ENCODE results near the gene PAX2. TPM values are rescaled to one million over a fixed set of nuclear protein-coding genes. Genes with fewer than 3 reads are reported as not detected.

PAX2 gene
- total and polyA plus RNA-seq, 2 of the 13 experiments (the other 11 are each of a cell fraction or from before 2014, with no cell fraction given): not detected

GRCh38 chr10:100859484-100859763 lies 114.0 kb downstream of the PAX2 start:
- H3K4me2 ChIP-seq (ENCODE audit: low read depth, low read length): no peak overlapping the region
- peaks cover 6 to 60% of the 10 kb centered on the region in 2 experiments; a peak in 4 of 5 replicates for H3K27me3 ChIP-seq (ENCODE audit: control insufficient read depth in 1 of 2, insufficient read depth in 2 of 2, low read length in 2 of 2)
- H3K4me3 ChIP-seq (replicated peaks in 1 of 3; ENCODE audit: insufficient read depth in 1 of 3, low read depth in 2 of 3, low read length in 3 of 3): no peak overlapping the region
- ChIA-PET CTCF (ENCODE audit: low intra/inter-chr PET ratio, low total read pairs) (no interaction called here), POLR2A (no interaction called here)
- no peaks in the 10 kb centered on the region for H3K4me1 ChIP-seq (ENCODE audit: insufficient read depth, low read length)
- H3K9me3 ChIP-seq (ENCODE audit: low read length): no peaks in the 10 kb centered on the region
- no TSS peak for BruUV-seq (replicated peaks)
- FAIRE-seq: no peak
- no peak overlapping the region for H3K9ac ChIP-seq (ENCODE audit: insufficient read depth, low read depth, low read length)
- H3K79me2 ChIP-seq (ENCODE audit: insufficient read depth, low read length): no peaks in the 10 kb centered on the region
- DNase-seq (ENCODE audit: low spot score): no peak
- H2AFZ ChIP-seq (ENCODE audit: low read length): no peak overlapping the region
- 23% methylated on average over 6 of the region's 6 CpGs for WGBS (ENCODE audit: low lambda C conversion rate)
- H3K36me3 ChIP-seq (replicated peaks in 1 of 2; ENCODE audit: control insufficient read depth in 1 of 2, insufficient read depth in 2 of 2, low read length in 2 of 2): no peaks in the 10 kb centered on the region
- in situ Hi-C loops (cut with HindIII; ENCODE audit: extremely low pct_ligation_motif_present, low pct_unique_long_range_greater_than_20kb) (no loop called here), intact Hi-C loops (cut with micrococcal nuclease; ENCODE audit: unreplicated experiment) (no loop called here)
- no peak for ATAC-seq
- no peaks in the 10 kb centered on the region for H4K20me1 ChIP-seq (ENCODE audit: insufficient read depth, low read length)
- H3K27ac ChIP-seq (ENCODE audit: extremely low read length, insufficient read depth, low read length): no peak overlapping the region
- TF ChIP-seq ZNF597 (CRISPR knock-in tag; IDR thresholded peaks at IDR 0.05): no peak
- no peak for TF ChIP-seq ZNF607 (CRISPR knock-in tag; IDR thresholded peaks at IDR 0.05; ENCODE audit: borderline replicate concordance)
- no peak for TF ChIP-seq ZNF580 (CRISPR knock-in tag; IDR thresholded peaks at IDR 0.05; ENCODE audit: borderline replicate concordance, low read depth)
- TF ChIP-seq ZNF646 (CRISPR knock-in tag; IDR thresholded peaks at IDR 0.05): no peak
- TF ChIP-seq EP300 (IDR thresholded peaks at IDR 0.05; ENCODE audit: low read depth in 2 of 2, low read length in 2 of 2): no peak
- TF ChIP-seq EP300 (CRISPR knock-in tag; IDR thresholded peaks at IDR 0.05; ENCODE audit: borderline replicate concordance): no peak
- TF ChIP-seq TAF1 (CRISPR knock-in tag; IDR thresholded peaks at IDR 0.05): no peak
- no peak for TF ChIP-seq HOMEZ (CRISPR knock-in tag; IDR thresholded peaks at IDR 0.05; ENCODE audit: low read depth)
- TF ChIP-seq SKI (IDR thresholded peaks at IDR 0.05; ENCODE audit: partially characterized antibody): no peak
- no peak for TF ChIP-seq TRIM24 (CRISPR knock-in tag; IDR thresholded peaks at IDR 0.05)
- no peak for TF ChIP-seq ZNF496 (CRISPR knock-in tag; IDR thresholded peaks at IDR 0.05; ENCODE audit: insufficient replicate concordance)
- TF ChIP-seq RAD21 (CRISPR knock-in tag; IDR thresholded peaks at IDR 0.05): no peak
- TF ChIP-seq ZNF512B (CRISPR knock-in tag; IDR thresholded peaks at IDR 0.05; ENCODE audit: borderline replicate concordance): no peak

Data from HepG2 (cell line).